H1 (cell line): ENCODE data around the gene ACCSL. TPM values are rescaled to one million over a fixed set of nuclear protein-coding genes. Genes with fewer than 3 reads are reported as not detected.
A peak's percentile ranks its signal among the peaks of the same experiment; 100 is the strongest.

ENCODE experiments used
- CTCF ChIA-PET: fragments of 300-600 bp; sonication (Branson Sonifier 250); formaldehyde crosslinking; loops from one replicate; lab custom pipeline; 2021; ENCODE audit not compliant: partially characterized antibody; lab: Charles Lee
- POLR2A ChIA-PET: fragments of 300-600 bp; sonication (Branson Sonifier 250); formaldehyde crosslinking; loops from one replicate; lab custom pipeline; 2021; ENCODE audit warnings: inconsistent platforms; ENCODE audit not compliant: partially characterized antibody; lab: Charles Lee
- DNase-seq, 2 experiments: peaks; one replicate each; pipeline versions ENCODE4 v3.0.0 to v3.0.0-alpha.2; 2010 to 2022; ENCODE audit warnings: low spot score in 2 of 2, low read depth in 1 of 2, mixed read lengths in 1 of 2
- FAIRE-seq: peaks from 2 replicates; lab custom pipeline; 2011; peaks lifted over from hg19 to GRCh38; lab: Jason Lieb, UNC
- H2AFZ ChIP-seq: 2 replicates; pipeline ENCODE4 v1.8.1; 2012; ENCODE audit warnings: low read length, inconsistent platforms
- H2AK5ac ChIP-seq: 2 replicates; pipeline ENCODE4 v1.6.1; 2013; ENCODE audit warnings: low read depth, low read length
- H2BK120ac ChIP-seq: replicated peaks from 2 replicates; pipeline ENCODE3; 2013; ENCODE audit warnings: low read depth, low read length, inconsistent platforms
- H2BK12ac ChIP-seq: 2 replicates; pipeline ENCODE4 v1.6.1; 2013; ENCODE audit warnings: low read depth, low read length
- H2BK15ac ChIP-seq: 2 replicates; pipeline ENCODE4 v1.6.1; 2013; ENCODE audit warnings: low read length
- H2BK20ac ChIP-seq: 2 replicates; pipeline ENCODE4 v1.6.1; 2013; ENCODE audit warnings: low read length
- H2BK5ac ChIP-seq: 2 replicates; pipeline ENCODE4 v1.6.1; 2013; ENCODE audit warnings: low read depth, low read length
- H3K14ac ChIP-seq: 2 replicates; pipeline ENCODE4 v1.6.1; 2013; ENCODE audit warnings: inconsistent platforms; ENCODE audit not compliant: insufficient read length
- H3K18ac ChIP-seq: 2 replicates; pipeline ENCODE4 v1.6.1; 2013; ENCODE audit warnings: low read length; ENCODE audit errors: extremely low read depth
- H3K23ac ChIP-seq: 2 replicates; pipeline ENCODE4 v1.6.1; 2013; ENCODE audit warnings: inconsistent platforms; ENCODE audit not compliant: insufficient read length
- H3K23me2 ChIP-seq: 2 replicates; pipeline ENCODE4 v1.6.1; 2013; ENCODE audit warnings: low read depth, low read length
- H3K27ac ChIP-seq: 2 replicates; pipeline ENCODE4 v1.6.1; 2011; ENCODE audit warnings: low read depth, low read length, inconsistent platforms
- H3K27me3 ChIP-seq, 4 experiments: replicated peaks in 1 of 4; 1 replicate in 1 of 4; 2 replicates in 3 of 4; pipeline versions ENCODE4 v1.6.1 to v1.8.1; 2011 to 2013; ENCODE audit warnings: low read length in 3 of 4, mild to moderate bottlenecking in 3 of 4, inconsistent platforms in 2 of 4, mixed read lengths in 2 of 4, moderate library complexity in 1 of 4; ENCODE audit not compliant: control insufficient read depth in 3 of 4, insufficient read depth in 3 of 4; ENCODE audit errors: extremely low read depth in 1 of 4
- H3K36me3 ChIP-seq, 4 experiments: 2 replicates each; pipeline versions ENCODE4 v1.6.1 to v1.8.1; 2011 to 2013; ENCODE audit warnings: mild to moderate bottlenecking in 4 of 4, low read length in 3 of 4, moderate library complexity in 2 of 4, control low read depth in 1 of 4, inconsistent platforms in 1 of 4; ENCODE audit not compliant: insufficient read depth in 4 of 4, control insufficient read depth in 2 of 4
- H3K4ac ChIP-seq: replicated peaks from 2 replicates; pipeline ENCODE3; 2013; ENCODE audit warnings: low read length, low read depth, mixed read lengths, inconsistent platforms; ENCODE audit not compliant: insufficient read length
- H3K4me1 ChIP-seq, 4 experiments: replicated peaks in 1 of 4; 1 replicate in 1 of 4; 2 replicates in 3 of 4; pipeline versions ENCODE4 v1.6.1 to v1.8.1; 2011 to 2013; ENCODE audit warnings: low read length in 3 of 4, inconsistent platforms in 2 of 4, mixed read lengths in 1 of 4; ENCODE audit not compliant: insufficient read depth in 4 of 4, control insufficient read depth in 3 of 4
- H3K4me2 ChIP-seq, 2 experiments: 2 replicates each; pipeline versions ENCODE4 v1.6.1 to v1.8.1; 2011 to 2013; ENCODE audit warnings: low read depth in 2 of 2, low read length in 2 of 2, control low read depth in 1 of 2, inconsistent platforms in 1 of 2, mild to moderate bottlenecking in 1 of 2; ENCODE audit not compliant: insufficient read depth in 1 of 2
- H3K4me3 ChIP-seq, 4 experiments: fragments of 200-600, 300-600 bp in 1 of 4; sonication (generic), shearing (Covaris generic), sonication (Bioruptor Twin) in 1 of 4; 2 replicates each; pipeline versions ENCODE4 v1.5.1 to v1.8.1; 2011 to 2016; ENCODE audit warnings: low read length in 4 of 4, low read depth in 3 of 4, control low read depth in 2 of 4, inconsistent platforms in 2 of 4, mild to moderate bottlenecking in 2 of 4, mixed read lengths in 1 of 4, moderate library complexity in 1 of 4; ENCODE audit not compliant: insufficient read depth in 2 of 4; ENCODE audit errors: extremely low read depth in 1 of 4
- H3K56ac ChIP-seq: replicated peaks from 2 replicates; pipeline ENCODE3; 2013; ENCODE audit warnings: low read depth, mild to moderate bottlenecking, mixed read lengths, low read length, inconsistent platforms; ENCODE audit not compliant: insufficient read length
- H3K79me1 ChIP-seq: 2 replicates; pipeline ENCODE4 v1.6.1; 2013; ENCODE audit warnings: low read depth, low read length, control low read depth
- H3K79me2 ChIP-seq, 2 experiments: 2 replicates each; pipeline versions ENCODE4 v1.6.1 to v1.8.1; 2012 to 2013; ENCODE audit warnings: low read length in 2 of 2, mild to moderate bottlenecking in 2 of 2, inconsistent platforms in 1 of 2; ENCODE audit not compliant: insufficient read depth in 2 of 2, control insufficient read depth in 1 of 2
- H3K9ac ChIP-seq, 4 experiments: replicated peaks in 1 of 4; 1 replicate in 1 of 4; 2 replicates in 3 of 4; pipeline versions ENCODE4 v1.6.1 to v1.8.1; 2011 to 2013; ENCODE audit warnings: low read depth in 3 of 4, low read length in 3 of 4, control low read depth in 2 of 4, mild to moderate bottlenecking in 2 of 4, moderate library complexity in 2 of 4, inconsistent platforms in 1 of 4; ENCODE audit errors: extremely low read depth in 1 of 4
- H3K9me3 ChIP-seq, 2 experiments: 2 replicates each; pipeline versions ENCODE4 v1.6.1 to v1.8.1; 2012 to 2013; ENCODE audit warnings: mild to moderate bottlenecking in 2 of 2, moderate library complexity in 2 of 2, control low read depth in 1 of 2, inconsistent platforms in 1 of 2, low read depth in 1 of 2, low read length in 1 of 2, mixed read lengths in 1 of 2; ENCODE audit not compliant: insufficient read depth in 2 of 2
- H4K20me1 ChIP-seq, 2 experiments: replicated peaks in 1 of 2; 2 replicates each; pipeline versions ENCODE3 to v1.8.1; 2011 to 2013; ENCODE audit warnings: inconsistent platforms in 2 of 2, low read length in 2 of 2, mild to moderate bottlenecking in 1 of 2; ENCODE audit not compliant: insufficient read depth in 2 of 2, control insufficient read depth in 1 of 2
- H4K5ac ChIP-seq: 2 replicates; pipeline ENCODE4 v1.6.1; 2013; ENCODE audit warnings: low read length, low read depth, mixed read lengths, inconsistent platforms; ENCODE audit not compliant: insufficient read length
- H4K8ac ChIP-seq: 2 replicates; pipeline ENCODE4 v1.8.0; 2013; ENCODE audit warnings: mild to moderate bottlenecking, moderate library complexity, low read length, inconsistent platforms; ENCODE audit not compliant: insufficient read depth; ENCODE audit errors: extremely low read depth
- H4K91ac ChIP-seq: replicated peaks from 2 replicates; pipeline ENCODE3; 2013; ENCODE audit warnings: low read length, mixed read lengths, inconsistent platforms; ENCODE audit not compliant: insufficient read length
- ATF3 ChIP-seq: IDR thresholded peaks from 2 replicates; pipeline ENCODE4 v1.6.1; 2011; ENCODE audit warnings: low read depth, mild to moderate bottlenecking, low read length; ENCODE audit not compliant: insufficient read depth
- EGR1 ChIP-seq: IDR thresholded peaks from 2 replicates; pipeline ENCODE4 v1.6.1; 2011; ENCODE audit warnings: low read depth, low read length, borderline replicate concordance
- FOSL1 ChIP-seq: IDR thresholded peaks from 2 replicates; pipeline ENCODE4 v1.6.1; 2011; ENCODE audit warnings: mild to moderate bottlenecking, low read depth, low read length, moderate library complexity; ENCODE audit not compliant: insufficient read depth
- KDM5A ChIP-seq: fragments of 200-600 bp; IDR thresholded peaks from 2 replicates; pipeline ENCODE4 v1.7.1; 2012; ENCODE audit warnings: mild to moderate bottlenecking, low read length, inconsistent platforms, mixed read lengths
- PHF8 ChIP-seq: fragments of 200-600 bp; sonication (generic); conservative IDR thresholded peaks from 2 replicates; pipeline ENCODE4 v1.7.1; 2012; ENCODE audit warnings: low read depth, mild to moderate bottlenecking, inconsistent platforms, low read length, moderate library complexity
- SIN3A ChIP-seq, 2 experiments: IDR thresholded peaks in 1 of 2; conservative IDR thresholded peaks in 1 of 2; 2 replicates each; pipeline ENCODE4 v1.6.1; 2011 to 2012; ENCODE audit warnings: low read length in 2 of 2, improper control_type of control experiment in 1 of 2, low read depth in 1 of 2, mild to moderate bottlenecking in 1 of 2
- TAF7 ChIP-seq: optimal IDR thresholded peaks from 2 replicates; pipeline ENCODE3; 2011; ENCODE audit warnings: low read depth, mild to moderate bottlenecking, inconsistent platforms, low read length, moderate library complexity, borderline replicate concordance
- WGBS, 2 experiments: shearing (Covaris generic) in 1 of 2; methylation state at CpG; one replicate each; pipeline versions ENCODE4 v1.1.6 to v1.1.7; 2013 to 2015; ENCODE audit warnings: low lambda C conversion rate in 2 of 2, mixed read lengths in 2 of 2, inconsistent platforms in 1 of 2, low coverage in 1 of 2, missing lambda C conversion rate in 1 of 2; ENCODE audit not compliant: insufficient replicate concordance in 2 of 2, insufficient coverage in 1 of 2, insufficient read length in 1 of 2; ENCODE audit errors: extremely low coverage in 1 of 2, missing lambda C conversion rate in 1 of 2; 5-methylcytosine and 5-hydroxymethylcytosine counted together
- polyA plus RNA-seq, 7 experiments: library from polyadenylated mRNA; depleted of rRNA in 3 of 7; stranded (reverse) in 5 of 7; unstranded in 2 of 7; fragments of >200 nt in 5 of 7; fragments of 200-250 nt in 2 of 7; gene quantifications; 1 replicate in 5 of 7; 2 replicates in 1 of 7; 4 replicates in 1 of 7; pipeline versions ENCODE4 v1.2.1 to v1.2.3, GENCODE V29; 2011 to 2013; ENCODE audit warnings: missing spikeins in 2 of 7, mixed read lengths in 2 of 7
- total RNA-seq: library from RNA; stranded (reverse); fragmentation: NEBNext Ultra II Directional; extraction: Animal tissue kit (Norgen Biotek cat#: 25700); gene quantifications from 2 replicates; pipeline ENCODE4 v1.2.1, GENCODE V29; 2021
- TF ChIP-seq, protein P1 (sequence below), 3 experiments: IDR thresholded peaks; 1 replicate in 2 of 3; 2 replicates in 1 of 3; pipeline versions ENCODE4 v1.5.1 to v1.6.1; 2011; ENCODE audit warnings: low read length in 3 of 3, mild to moderate bottlenecking in 3 of 3, inconsistent platforms in 2 of 3, low read depth in 1 of 3, moderate library complexity in 1 of 3; ENCODE audit not compliant: insufficient read depth in 1 of 3; ENCODE audit errors: control extremely low read depth in 1 of 3

Gene ACCSL
- total and polyA plus RNA-seq, 2 of the 8 experiments (the other 6 are each of a cell fraction or from before 2014, with no cell fraction given) = not detected

DNA sequence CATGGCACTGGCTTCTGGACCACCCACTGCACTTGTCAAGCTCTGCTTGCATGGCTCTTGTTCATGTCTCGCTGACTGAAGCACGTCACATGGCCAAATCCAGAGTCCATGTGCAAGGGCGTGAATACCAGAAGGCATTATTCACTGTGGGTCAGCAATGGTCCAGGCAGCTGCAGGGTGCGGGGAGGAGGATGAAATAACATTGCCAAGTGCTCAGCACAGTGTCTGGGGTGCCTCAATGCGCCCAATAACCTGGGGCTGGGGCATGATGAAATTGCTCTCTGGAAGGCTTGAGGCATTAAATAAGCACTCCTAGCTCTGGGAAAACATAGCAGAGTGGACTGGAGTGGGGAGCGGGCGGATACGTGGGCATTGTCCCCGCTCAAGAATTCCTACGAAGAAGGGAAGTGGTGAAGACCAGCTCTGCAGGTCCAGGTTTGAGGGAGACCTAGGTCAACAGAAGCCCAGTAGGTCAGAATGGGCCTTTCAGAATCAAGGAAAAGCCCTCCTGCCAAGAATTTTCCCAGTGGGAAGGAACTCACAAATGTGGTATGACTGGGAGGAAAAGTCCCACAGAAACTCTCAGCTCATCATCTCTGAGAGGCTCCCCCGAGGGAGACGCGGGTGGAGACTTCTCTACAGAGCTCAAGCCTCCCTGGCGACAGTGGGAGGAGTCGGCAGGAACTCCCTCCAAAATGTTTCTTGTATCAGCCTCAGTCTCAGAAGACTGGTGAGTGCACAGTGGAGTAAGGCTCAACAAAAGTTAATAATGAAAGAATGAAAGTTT, 15.3 kb upstream of the ACCSL start:
- no peak overlapping the region for H4K5ac ChIP-seq
- CTCF ChIA-PET = interaction anchor here (0.6 to 5.7 kb wide), 10 partner anchors 30 to 723 kb away, joined by 3 to 43 read pairs (median 3); partner anchors contain the start of gene ACCS
- H2AK5ac ChIP-seq = no peak overlapping the region
- no peaks in the 10 kb centered on the region for H3K79me1 ChIP-seq
- no peaks in the 10 kb centered on the region for H3K9me3 ChIP-seq
- FAIRE-seq (no peak), DNase-seq (peak in 1 of 2 experiments; percentile 23)
- H3K56ac ChIP-seq = no peak overlapping the region
- peaks cover 0 to 11% (median 4%) of the 10 kb centered on the region in 4 experiments; a peak in 6 of 7 replicates for H3K4me1 ChIP-seq
- no peaks in the 10 kb centered on the region for H4K20me1 ChIP-seq
- no peak overlapping the region for H2BK12ac ChIP-seq
- no peak overlapping the region for H3K27ac ChIP-seq
- no peaks in the 10 kb centered on the region for H3K36me3 ChIP-seq
- no peak overlapping the region for H2AFZ ChIP-seq
- no peak overlapping the region for H4K8ac ChIP-seq
- no peak overlapping the region for H3K4ac ChIP-seq
- no peak overlapping the region for H3K14ac ChIP-seq
- H3K9ac ChIP-seq = no peak overlapping the region
- 85% methylated on average over 15 of the region's 15 CpGs; no CpG with 5 or more reads in 1 of the 2 experiments for WGBS, 2 experiments
- H3K4me2 ChIP-seq = no peak overlapping the region
- no peak overlapping the region for H2BK120ac ChIP-seq
- H2BK5ac ChIP-seq = no peak overlapping the region
- H3K23me2 ChIP-seq = no peaks in the 10 kb centered on the region
- H2BK15ac ChIP-seq = 0 out of 2 replicates have a peak overlapping the region, but pooled peaks have one; percentile 0
- POLR2A ChIA-PET = interaction anchor here (0.6 to 2.4 kb wide), 2 partner anchors 73 to 91 kb away, joined by 3 to 7 read pairs; partner anchors contain the start of gene C11orf96
- H3K27me3 ChIP-seq = no peaks in the 10 kb centered on the region
- H4K91ac ChIP-seq = no peak overlapping the region
- H3K23ac ChIP-seq = no peak overlapping the region
- no peaks in the 10 kb centered on the region for H3K79me2 ChIP-seq
- no peak overlapping the region for H3K18ac ChIP-seq
- H2BK20ac ChIP-seq = no peak overlapping the region
- no peak overlapping the region for H3K4me3 ChIP-seq
- no peak for TF ChIP-seq EGR1
- no peak for TF ChIP-seq KDM5A
- no peak for TF ChIP-seq PHF8
- no peak for TF ChIP-seq TAF7
- TF ChIP-seq, protein P1, sequence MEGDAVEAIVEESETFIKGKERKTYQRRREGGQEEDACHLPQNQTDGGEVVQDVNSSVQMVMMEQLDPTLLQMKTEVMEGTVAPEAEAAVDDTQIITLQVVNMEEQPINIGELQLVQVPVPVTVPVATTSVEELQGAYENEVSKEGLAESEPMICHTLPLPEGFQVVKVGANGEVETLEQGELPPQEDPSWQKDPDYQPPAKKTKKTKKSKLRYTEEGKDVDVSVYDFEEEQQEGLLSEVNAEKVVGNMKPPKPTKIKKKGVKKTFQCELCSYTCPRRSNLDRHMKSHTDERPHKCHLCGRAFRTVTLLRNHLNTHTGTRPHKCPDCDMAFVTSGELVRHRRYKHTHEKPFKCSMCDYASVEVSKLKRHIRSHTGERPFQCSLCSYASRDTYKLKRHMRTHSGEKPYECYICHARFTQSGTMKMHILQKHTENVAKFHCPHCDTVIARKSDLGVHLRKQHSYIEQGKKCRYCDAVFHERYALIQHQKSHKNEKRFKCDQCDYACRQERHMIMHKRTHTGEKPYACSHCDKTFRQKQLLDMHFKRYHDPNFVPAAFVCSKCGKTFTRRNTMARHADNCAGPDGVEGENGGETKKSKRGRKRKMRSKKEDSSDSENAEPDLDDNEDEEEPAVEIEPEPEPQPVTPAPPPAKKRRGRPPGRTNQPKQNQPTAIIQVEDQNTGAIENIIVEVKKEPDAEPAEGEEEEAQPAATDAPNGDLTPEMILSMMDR (IDR thresholded peaks at IDR 0.05; ENCODE audit: control extremely low read depth in 1 of 3, insufficient read depth in 1 of 3, low read depth in 1 of 3, low read length in 3 of 3) = no peak
- TF ChIP-seq FOSL1 = no peak
- TF ChIP-seq ATF3 = no peak
- no peak for TF ChIP-seq SIN3A (conservative IDR thresholded peaks at IDR 0.05 in 1 of 2, IDR thresholded peaks at IDR 0.05 in 1 of 2; ENCODE audit: low read depth in 1 of 2, low read length in 2 of 2)
